Measurements from ENCODE around the gene TMEM214.
"Not testable (repeated sequence)": the region's sequence is repeated elsewhere in the genome, so short reads cannot be mapped to it uniquely, and the experiment has no call there.

Gene TMEM214

GRCh38 chr2:27072920-27073319 is 40.2 kb downstream of the TMEM214 start:
- no peak overlapping the region for H3K27ac ChIP-seq
- H3K4me1 ChIP-seq: peaks cover 12% of the 10 kb centered on the region
- H3K27me3 ChIP-seq (ENCODE audit: control insufficient read depth, insufficient read depth, low read length): no peaks in the 10 kb centered on the region

GRCh38 chr2:27073782-27074181 is 41.0 kb downstream of the TMEM214 start:
- no peak overlapping the region for H3K4me2 ChIP-seq (ENCODE audit: low read length)
- H2AFZ ChIP-seq: no peak overlapping the region
- no peak overlapping the region for H3K4me3 ChIP-seq (ENCODE audit: low read depth, low read length)
- no peaks in the 10 kb centered on the region for H3K9me3 ChIP-seq (ENCODE audit: control insufficient read depth, low read length)
- H3K27ac ChIP-seq: peak overlapping the region; percentile 36
- H3K36me3 ChIP-seq (ENCODE audit: control insufficient read depth, insufficient read depth, low read length): no peaks in the 10 kb centered on the region
- H3K9ac ChIP-seq: no peak overlapping the region
- no peaks in the 10 kb centered on the region for H3K27me3 ChIP-seq (ENCODE audit: control insufficient read depth, insufficient read depth, low read length)
- peaks cover 19% of the 10 kb centered on the region for H3K79me2 ChIP-seq
- TF ChIP-seq CTCF (IDR thresholded peaks at IDR 0.05): no peak
- peaks cover 12% of the 10 kb centered on the region for H3K4me1 ChIP-seq

More at GRCh38 chr2:27072920-27073319, 40.2 kb downstream of the TMEM214 start:
- no peak for TF ChIP-seq CTCF (IDR thresholded peaks at IDR 0.05)
- no peaks in the 10 kb centered on the region for H3K36me3 ChIP-seq (ENCODE audit: control insufficient read depth, insufficient read depth, low read length)
- no peak overlapping the region for H3K9ac ChIP-seq
- no peak overlapping the region for H3K4me3 ChIP-seq (ENCODE audit: low read depth, low read length)
- H3K79me2 ChIP-seq: peaks cover 22% of the 10 kb centered on the region
- H2AFZ ChIP-seq: no peak overlapping the region
- no peaks in the 10 kb centered on the region for H3K9me3 ChIP-seq (ENCODE audit: control insufficient read depth, low read length)
- H3K4me2 ChIP-seq (ENCODE audit: low read length): no peak overlapping the region

GRCh38 chr2:27074738-27075565 is 42.2 kb downstream of the TMEM214 start:
- Histone ChIP-seq H3K27me3 (ENCODE audit: control insufficient read depth, insufficient read depth, low read length) (no peaks in the 10 kb centered on the region), H3K9me3 (ENCODE audit: control insufficient read depth, low read length) (no peaks in the 10 kb centered on the region), H3K27ac (no peak overlapping the region), H3K4me3 (ENCODE audit: low read depth, low read length) (no peak overlapping the region), H3K4me1 (peaks cover 6% of the 10 kb centered on the region), H3K79me2 (peaks cover 8% of the 10 kb centered on the region), H3K36me3 (ENCODE audit: control insufficient read depth, insufficient read depth, low read length) (no peaks in the 10 kb centered on the region), H2AFZ (no peak overlapping the region), H3K9ac (no peak overlapping the region), H3K4me2 (ENCODE audit: low read length) (no peak overlapping the region)
- TF ChIP-seq CTCF (IDR thresholded peaks at IDR 0.05): no peak

DNA sequence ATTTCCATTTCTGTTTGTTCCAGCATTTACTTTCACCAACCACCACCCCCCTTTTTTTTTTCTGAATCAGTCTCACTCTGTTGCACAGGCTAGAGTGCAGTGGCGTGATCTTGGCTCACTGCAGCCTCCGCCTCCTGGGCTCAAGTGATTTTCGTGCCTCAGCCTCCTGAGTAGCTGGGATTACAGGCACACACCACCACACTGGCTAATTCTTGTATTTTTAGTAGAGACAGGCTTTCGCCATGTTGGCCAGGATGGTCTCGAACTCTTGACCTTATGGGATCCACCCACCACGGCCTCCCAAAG is 42.8 kb downstream of the TMEM214 start:
- not testable (repeated sequence) for H3K27ac ChIP-seq; H3K36me3 ChIP-seq (ENCODE audit: control insufficient read depth, insufficient read depth, low read length); H2AFZ ChIP-seq; H3K4me2 ChIP-seq (ENCODE audit: low read length); H3K27me3 ChIP-seq (ENCODE audit: control insufficient read depth, insufficient read depth, low read length); H3K9me3 ChIP-seq (ENCODE audit: control insufficient read depth, low read length); H3K4me1 ChIP-seq; H3K9ac ChIP-seq; H3K4me3 ChIP-seq (ENCODE audit: low read depth, low read length); H3K79me2 ChIP-seq

GRCh38 chr2:27076323-27076722 is 43.6 kb downstream of the TMEM214 start:
- Histone ChIP-seq H3K27me3 (ENCODE audit: control insufficient read depth, insufficient read depth, low read length) (no peaks in the 10 kb centered on the region), H3K4me1 (peaks cover under 1% of the 10 kb centered on the region), H3K9ac (no peak overlapping the region), H3K36me3 (ENCODE audit: control insufficient read depth, insufficient read depth, low read length) (no peaks in the 10 kb centered on the region), H3K9me3 (ENCODE audit: control insufficient read depth, low read length) (no peaks in the 10 kb centered on the region), H3K27ac (no peak overlapping the region), H3K79me2 (no peaks in the 10 kb centered on the region), H3K4me2 (ENCODE audit: low read length) (no peak overlapping the region), H2AFZ (no peak overlapping the region), H3K4me3 (ENCODE audit: low read depth, low read length) (no peak overlapping the region)
- TF ChIP-seq CTCF (IDR thresholded peaks at IDR 0.05): no peak

All from parathyroid adenoma (tissue), 2 donors.